HG03354 (cell line): ENCODE measurements around the gene GCC2.
"Not testable (repeated sequence)": the region's sequence is repeated elsewhere in the genome, so short reads cannot be mapped to it uniquely, and the experiment has no call there.

Experiments used
- ATAC-seq: cut with Tn5 transposase; IDR thresholded peaks from one replicate; pipeline ENCODE4 v1.9.1; 2021; ENCODE audit warnings: mild to moderate bottlenecking; ENCODE audit not compliant: unreplicated experiment, poor library complexity, severe bottlenecking

The GCC2 gene

GRCh38 chr2:108441712-108442111 is 7.3 kb upstream of the GCC2 start:
- no peak for ATAC-seq

GRCh38 chr2:108444941-108445840 is 3.8 kb upstream of the GCC2 start:
- no peak for ATAC-seq

- ATAC-seq: no peak
Observed at GRCh38 chr2:108446703-108447102, 2.3 kb upstream of the GCC2 start.

- no peak for ATAC-seq
Observed at GRCh38 chr2:108447947-108448677, 894 bp upstream of the GCC2 start.

- ATAC-seq: peak; percentile 50
Observed at GRCh38 chr2:108449410-108450130, 564 bp downstream of the GCC2 start.

GRCh38 chr2:108450863-108451262 is 1.9 kb downstream of the GCC2 start:
- no peak for ATAC-seq

- no peak for ATAC-seq
Observed at GRCh38 chr2:108451976-108452375, 3.0 kb downstream of the GCC2 start.

- ATAC-seq: not testable (repeated sequence)
Observed at GRCh38 chr2:108453530-108453929, 4.5 kb downstream of the GCC2 start.

- no peak for ATAC-seq
Observed at GRCh38 chr2:108454440-108454839, 5.4 kb downstream of the GCC2 start.

GRCh38 chr2:108455571-108455970 is 6.6 kb downstream of the GCC2 start:
- ATAC-seq: no peak

- ATAC-seq: no peak
Observed at GRCh38 chr2:108458082-108458481, 9.1 kb downstream of the GCC2 start.

GRCh38 chr2:108459441-108459840 is 10.4 kb downstream of the GCC2 start:
- no peak for ATAC-seq

GRCh38 chr2:108460345-108461037 is 11.5 kb downstream of the GCC2 start:
- peak; percentile 68 for ATAC-seq

- no peak for ATAC-seq
Observed at GRCh38 chr2:108477099-108477498, 28.1 kb downstream of the GCC2 start.

- no peak for ATAC-seq
Observed at GRCh38 chr2:108485253-108485652, 36.2 kb downstream of the GCC2 start.

GRCh38 chr2:108490506-108491122 is 41.6 kb downstream of the GCC2 start:
- no peak for ATAC-seq

GRCh38 chr2:108491848-108492247 is 42.8 kb downstream of the GCC2 start:
- ATAC-seq: no peak

- ATAC-seq: no peak
Observed at GRCh38 chr2:108492364-108492763, 43.4 kb downstream of the GCC2 start.

- ATAC-seq: not testable (repeated sequence)
Observed at GRCh38 chr2:108496167-108496566, 47.2 kb downstream of the GCC2 start.
